Measurements from ENCODE around the gene MCC.

The MCC gene

GRCh38 chr5:113213551-113214425, 274.5 kb downstream of the MCC start:
- no peak for DNase-seq
- no peak overlapping the region for H3K27ac Mint-ChIP-seq
- H3K4me3 Mint-ChIP-seq, result no peak overlapping the region
- H3K4me1 Mint-ChIP-seq, result peaks cover 46% of the 10 kb centered on the region
- H3K9me3 Mint-ChIP-seq, result no peaks in the 10 kb centered on the region
- no peak for TF ChIP-seq CTCF (IDR thresholded peaks at IDR 0.05)
- no peaks in the 10 kb centered on the region for H3K36me3 Mint-ChIP-seq (ENCODE audit: low read depth)
- H3K27me3 Mint-ChIP-seq (ENCODE audit: low read depth, poor library complexity), result peaks cover 4% of the 10 kb centered on the region

- no peak for DNase-seq
- no peak overlapping the region for H3K4me3 Mint-ChIP-seq
- H3K27ac Mint-ChIP-seq, result no peak overlapping the region
- no peaks in the 10 kb centered on the region for H3K36me3 Mint-ChIP-seq (ENCODE audit: low read depth)
- no peaks in the 10 kb centered on the region for H3K9me3 Mint-ChIP-seq
- H3K4me1 Mint-ChIP-seq, result peaks cover 32% of the 10 kb centered on the region
- no peak for TF ChIP-seq CTCF (IDR thresholded peaks at IDR 0.05)
- H3K27me3 Mint-ChIP-seq (ENCODE audit: low read depth, poor library complexity), result peaks cover 4% of the 10 kb centered on the region
Measured at GRCh38 chr5:113212244-113212920, 275.9 kb downstream of the MCC start.

GRCh38 chr5:113209498-113209897, 278.8 kb downstream of the MCC start:
- Mint-ChIP-seq H3K36me3 (ENCODE audit: low read depth) (no peaks in the 10 kb centered on the region), H3K27ac (no peak overlapping the region), H3K4me3 (no peak overlapping the region), H3K27me3 (ENCODE audit: low read depth, poor library complexity) (no peaks in the 10 kb centered on the region), H3K9me3 (no peaks in the 10 kb centered on the region), H3K4me1 (peaks cover 42% of the 10 kb centered on the region)
- no peak for DNase-seq
- TF ChIP-seq CTCF (IDR thresholded peaks at IDR 0.05), result no peak

- DNase-seq, result no peak
- no peak for TF ChIP-seq CTCF (IDR thresholded peaks at IDR 0.05)
- no peak overlapping the region for H3K4me3 Mint-ChIP-seq
- peaks cover 79% of the 10 kb centered on the region for H3K4me1 Mint-ChIP-seq
- H3K27ac Mint-ChIP-seq, result no peak overlapping the region
- H3K9me3 Mint-ChIP-seq, result no peaks in the 10 kb centered on the region
- no peaks in the 10 kb centered on the region for H3K36me3 Mint-ChIP-seq (ENCODE audit: low read depth)
- no peaks in the 10 kb centered on the region for H3K27me3 Mint-ChIP-seq (ENCODE audit: low read depth, poor library complexity)
Measured at GRCh38 chr5:113205807-113206206, 282.4 kb downstream of the MCC start.

GRCh38 chr5:113205323-113205722, 282.9 kb downstream of the MCC start:
- Mint-ChIP-seq H3K9me3 (no peaks in the 10 kb centered on the region), H3K27ac (no peak overlapping the region), H3K27me3 (ENCODE audit: low read depth, poor library complexity) (no peaks in the 10 kb centered on the region), H3K4me3 (no peak overlapping the region), H3K4me1 (peaks cover 83% of the 10 kb centered on the region), H3K36me3 (ENCODE audit: low read depth) (no peaks in the 10 kb centered on the region)
- DNase-seq, result no peak
- no peak for TF ChIP-seq CTCF (IDR thresholded peaks at IDR 0.05)
